Neutrophil (primary cell): Measurements from ENCODE around the gene TRABD2B.

ENCODE experiments used
- H3K27ac ChIP-seq: fragments of 200-600 bp; sonication (generic); 2 replicates; pipeline ENCODE4 v1.5.1; 2016; ENCODE audit warnings: mild to moderate bottlenecking, moderate library complexity
- H3K27me3 ChIP-seq: fragments of 200-600 bp; sonication (generic); 2 replicates; pipeline ENCODE4 v1.6.0; 2016; ENCODE audit warnings: mild to moderate bottlenecking
- H3K36me3 ChIP-seq: fragments of 200-600 bp; sonication (generic); 2 replicates; pipeline ENCODE4 v1.5.1; 2017
- H3K4me1 ChIP-seq, 2 experiments: fragments of 200-600 bp in 1 of 2; sonication (generic) in 1 of 2; 1 replicate in 1 of 2; 2 replicates in 1 of 2; pipeline versions ENCODE4 v1.5.1 to v1.6.1; 2013 to 2016; ENCODE audit warnings: low read depth in 1 of 2, low read length in 1 of 2, mild to moderate bottlenecking in 1 of 2, moderate library complexity in 1 of 2; ENCODE audit not compliant: control insufficient read depth in 1 of 2, insufficient read depth in 1 of 2
- H3K4me3 ChIP-seq, 2 experiments: fragments of 200-600 bp in 1 of 2; sonication (generic) in 1 of 2; 1 replicate in 1 of 2; 2 replicates in 1 of 2; pipeline ENCODE4 v1.5.1; 2013 to 2016; ENCODE audit warnings: low read depth in 1 of 2, low read length in 1 of 2, mild to moderate bottlenecking in 1 of 2, moderate library complexity in 1 of 2
- H3K9me3 ChIP-seq: fragments of 200-600 bp; sonication (generic); 2 replicates; pipeline ENCODE4 v1.5.1; 2016
- CTCF ChIP-seq: fragments of 200-600 bp; sonication (generic); IDR thresholded peaks from 2 replicates; pipeline ENCODE4 v1.5.1; 2016; ENCODE audit warnings: antibody characterized with exemption

The TRABD2B gene

GRCh38 chr1:47778280-47778679 is 218.9 kb downstream of the TRABD2B start:
- TF ChIP-seq CTCF = no peak
- no peaks in the 10 kb centered on the region for H3K4me1 ChIP-seq
- no peaks in the 10 kb centered on the region for H3K9me3 ChIP-seq
- no peak overlapping the region for H3K27ac ChIP-seq
- H3K4me3 ChIP-seq = no peak overlapping the region
- peaks cover 6% of the 10 kb centered on the region for H3K27me3 ChIP-seq
- no peaks in the 10 kb centered on the region for H3K36me3 ChIP-seq

DNA sequence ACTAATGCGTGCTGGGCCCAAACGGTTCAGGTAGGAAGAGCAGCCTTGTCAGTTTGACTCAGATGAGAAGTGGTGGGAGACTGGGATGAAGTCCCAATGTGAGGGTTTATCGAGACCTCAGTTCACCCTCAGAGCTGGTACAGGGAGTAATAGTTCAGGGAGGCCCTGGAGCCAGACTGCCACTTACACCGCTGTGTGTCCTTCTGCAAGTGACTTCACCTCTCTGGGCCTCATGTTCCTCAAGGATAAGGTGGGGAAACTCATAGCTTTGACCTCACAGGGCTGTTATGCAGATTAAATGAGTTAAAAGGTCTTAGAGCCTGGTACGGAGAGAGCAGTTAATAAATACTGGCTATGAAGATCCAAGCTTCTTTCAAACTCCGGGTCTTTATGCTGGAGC is 219.9 kb downstream of the TRABD2B start:
- no peak for TF ChIP-seq CTCF
- H3K4me1 ChIP-seq = no peaks in the 10 kb centered on the region
- no peaks in the 10 kb centered on the region for H3K9me3 ChIP-seq
- no peaks in the 10 kb centered on the region for H3K36me3 ChIP-seq
- H3K4me3 ChIP-seq = no peak overlapping the region
- no peak overlapping the region for H3K27ac ChIP-seq
- peaks cover 6% of the 10 kb centered on the region for H3K27me3 ChIP-seq

DNA sequence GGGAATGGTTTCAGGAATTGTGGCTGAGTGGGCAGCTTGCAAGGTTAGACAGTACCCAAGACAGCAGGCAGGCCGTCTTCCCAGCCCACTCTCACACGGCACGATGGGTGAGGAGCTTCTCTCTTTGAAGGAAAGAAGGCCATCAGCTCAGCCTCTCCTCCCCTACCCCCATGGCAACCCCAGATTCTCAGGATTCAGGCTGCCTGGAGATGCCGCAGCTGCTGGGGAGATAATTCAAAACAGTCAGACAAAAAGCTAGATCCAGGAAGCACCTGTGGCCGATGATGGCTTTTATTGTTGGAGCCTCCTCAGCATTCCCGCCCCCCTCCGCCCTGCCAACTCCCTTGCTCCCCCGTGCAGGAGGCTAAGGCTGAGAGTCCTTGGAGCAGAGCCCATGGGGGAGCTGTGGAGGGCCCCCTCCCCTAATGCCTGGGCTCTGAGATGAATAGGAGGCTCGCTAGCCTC is 220.5 kb downstream of the TRABD2B start:
- H3K27ac ChIP-seq = no peak overlapping the region
- H3K9me3 ChIP-seq = no peaks in the 10 kb centered on the region
- H3K4me1 ChIP-seq = no peaks in the 10 kb centered on the region
- no peaks in the 10 kb centered on the region for H3K36me3 ChIP-seq
- H3K4me3 ChIP-seq = no peak overlapping the region
- TF ChIP-seq CTCF = no peak
- peaks cover 6% of the 10 kb centered on the region for H3K27me3 ChIP-seq

GRCh38 chr1:47774986-47775834 is 222.0 kb downstream of the TRABD2B start:
- TF ChIP-seq CTCF = no peak
- no peak overlapping the region for H3K4me3 ChIP-seq
- peaks cover 6% of the 10 kb centered on the region for H3K27me3 ChIP-seq
- H3K27ac ChIP-seq = no peak overlapping the region
- H3K9me3 ChIP-seq = no peaks in the 10 kb centered on the region
- no peaks in the 10 kb centered on the region for H3K4me1 ChIP-seq
- no peaks in the 10 kb centered on the region for H3K36me3 ChIP-seq

- H3K4me1 ChIP-seq = no peaks in the 10 kb centered on the region
These were observed 224.1 kb downstream of the TRABD2B start for GRCh38 chr1:47772960-47773682.

More at GRCh38 chr1:47772960-47773682, 224.1 kb downstream of the TRABD2B start:
- no peak for TF ChIP-seq CTCF
- no peak overlapping the region for H3K27ac ChIP-seq
- H3K4me3 ChIP-seq = no peak overlapping the region
- H3K27me3 ChIP-seq = peaks cover 6% of the 10 kb centered on the region
- no peaks in the 10 kb centered on the region for H3K9me3 ChIP-seq
- no peaks in the 10 kb centered on the region for H3K36me3 ChIP-seq
